K562 treated with DMSO at 1 percent for 4 hours (cell line): ENCODE results near the gene LMBR1. TPM values are rescaled to one million over a fixed set of nuclear protein-coding genes. Genes with fewer than 3 reads are reported as not detected.

Source experiments
- total RNA-seq: library from RNA; unstranded; fragments of 300-600 nt; gene quantifications from 2 replicates; pipeline ENCODE4 v1.2.3, GENCODE V29; 2022; ENCODE audit not compliant: insufficient read depth

Gene LMBR1, protein sequence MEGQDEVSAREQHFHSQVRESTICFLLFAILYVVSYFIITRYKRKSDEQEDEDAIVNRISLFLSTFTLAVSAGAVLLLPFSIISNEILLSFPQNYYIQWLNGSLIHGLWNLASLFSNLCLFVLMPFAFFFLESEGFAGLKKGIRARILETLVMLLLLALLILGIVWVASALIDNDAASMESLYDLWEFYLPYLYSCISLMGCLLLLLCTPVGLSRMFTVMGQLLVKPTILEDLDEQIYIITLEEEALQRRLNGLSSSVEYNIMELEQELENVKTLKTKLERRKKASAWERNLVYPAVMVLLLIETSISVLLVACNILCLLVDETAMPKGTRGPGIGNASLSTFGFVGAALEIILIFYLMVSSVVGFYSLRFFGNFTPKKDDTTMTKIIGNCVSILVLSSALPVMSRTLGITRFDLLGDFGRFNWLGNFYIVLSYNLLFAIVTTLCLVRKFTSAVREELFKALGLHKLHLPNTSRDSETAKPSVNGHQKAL
- total RNA-seq, result 19.0 and 24.5 TPM in 2 replicates

DNA sequence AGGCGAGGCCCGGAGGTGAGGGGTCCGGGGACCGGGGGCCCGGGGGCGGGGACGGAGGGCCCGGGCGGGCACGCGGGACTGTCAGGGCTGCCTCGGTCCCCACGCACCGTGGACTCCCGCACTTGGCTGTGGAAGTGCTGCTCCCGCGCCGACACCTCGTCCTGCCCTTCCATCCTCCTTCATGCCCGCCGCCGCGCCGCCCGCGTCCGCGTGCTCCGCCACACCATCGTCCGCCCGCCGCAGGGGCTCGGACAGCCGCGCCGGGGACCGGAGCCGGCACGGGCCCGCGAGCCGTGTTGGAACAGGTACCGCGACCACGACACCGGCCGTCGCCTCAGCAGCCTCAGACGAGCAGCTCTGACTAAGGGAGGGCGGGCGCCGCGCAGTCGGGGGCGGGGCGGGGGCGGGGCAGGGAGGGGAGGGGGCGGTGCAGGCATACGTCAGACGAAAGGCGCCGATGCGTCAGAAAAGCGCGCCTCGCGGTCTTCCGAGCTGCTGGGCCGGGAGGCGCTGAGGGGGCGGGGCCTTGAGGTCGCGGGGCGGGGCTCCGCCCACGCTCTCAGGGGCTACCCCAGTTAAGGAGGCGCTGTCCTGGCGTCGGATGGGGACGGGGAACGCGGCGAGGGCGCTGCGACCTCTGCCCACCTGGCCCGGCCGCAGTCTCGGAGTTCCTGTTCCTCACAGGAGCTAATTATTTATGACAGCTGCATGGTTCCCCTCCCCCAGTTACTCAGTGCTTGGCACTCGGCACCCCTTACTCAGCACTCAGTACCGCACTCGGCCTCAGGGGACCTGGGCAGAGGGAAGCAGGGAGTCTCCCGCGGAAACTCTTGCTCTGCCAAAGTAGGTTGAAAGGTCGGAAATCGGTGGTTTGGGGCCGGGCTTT is at the start of gene LMBR1:
LMBR1 (minus strand) TSS at position 363 of the 886 bp plus-strand sequence; CDS start at position 173, 190 bp downstream.

DNA sequence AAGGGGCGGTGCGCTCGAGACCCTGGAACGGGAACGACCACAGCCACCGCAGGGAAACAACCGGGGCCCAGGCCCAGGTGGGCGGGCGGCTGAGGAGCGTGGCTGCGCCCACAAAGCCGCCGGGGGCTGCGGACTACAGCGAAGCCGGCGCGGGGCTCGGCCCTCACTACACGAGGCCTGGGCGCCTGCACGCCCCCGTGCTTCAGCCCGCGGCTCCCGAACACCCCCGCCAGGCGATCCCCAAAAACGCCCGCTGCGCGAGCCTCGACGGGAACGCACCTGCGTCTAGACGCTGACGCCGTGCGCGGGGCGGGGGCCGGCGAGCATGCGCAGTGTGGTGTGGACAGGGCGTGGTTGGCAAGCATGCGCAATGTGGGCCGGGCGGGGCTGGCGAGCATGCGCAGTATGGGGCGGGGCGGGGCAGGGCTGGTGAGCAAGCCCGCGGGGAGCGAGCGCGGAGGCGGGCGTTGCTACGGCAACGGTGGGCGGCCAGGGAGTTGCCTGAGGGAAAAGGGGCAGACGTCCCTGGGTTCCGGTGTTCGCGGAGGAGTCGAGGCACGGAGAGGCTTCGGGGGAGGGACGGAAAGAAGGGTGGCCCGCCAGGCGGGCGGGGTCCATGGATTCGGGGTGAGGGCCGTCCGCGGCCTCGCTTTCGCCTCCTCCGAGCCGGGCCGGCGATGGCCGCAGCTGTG is 252.6 kb downstream of the LMBR1 start, which contains the start of gene RNF32:
RNF32 (plus strand) TSS at position 518 of the 692 bp plus-strand sequence. CDS start 3,104 bp downstream, outside the sequence.

Other genes with a start within 250 kb of the LMBR1 start
- 7.3 and 10.0 TPM in 2 replicates for gene NOM1, start 56.5 kb upstream of the LMBR1 start, total RNA-seq
- 4.6 and 10.0 TPM in 2 replicates for gene MNX1, start 117.5 kb upstream of the LMBR1 start, total RNA-seq
- gene UBE3C, start 245.7 kb upstream of the LMBR1 start, total RNA-seq, result 41.0 and 49.3 TPM in 2 replicates